H1 (cell line): Measurements from ENCODE around the gene EVI5. TPM values are rescaled to one million over a fixed set of nuclear protein-coding genes. Genes with fewer than 3 reads are reported as not detected.

ENCODE experiments used
- CTCF ChIA-PET: fragments of 300-600 bp; sonication (Branson Sonifier 250); formaldehyde crosslinking; loops from one replicate; lab custom pipeline; 2021; ENCODE audit not compliant: partially characterized antibody; lab: Charles Lee
- POLR2A ChIA-PET: fragments of 300-600 bp; sonication (Branson Sonifier 250); formaldehyde crosslinking; loops from one replicate; lab custom pipeline; 2021; ENCODE audit warnings: inconsistent platforms; ENCODE audit not compliant: partially characterized antibody; lab: Charles Lee
- DNase-seq, 2 experiments: peaks; one replicate each; pipeline versions ENCODE4 v3.0.0 to v3.0.0-alpha.2; 2010 to 2022; ENCODE audit warnings: low spot score in 2 of 2, low read depth in 1 of 2, mixed read lengths in 1 of 2
- FAIRE-seq: peaks from 2 replicates; lab custom pipeline; 2011; peaks lifted over from hg19 to GRCh38; lab: Jason Lieb, UNC
- H2AFZ ChIP-seq: 2 replicates; pipeline ENCODE4 v1.8.1; 2012; ENCODE audit warnings: low read length, inconsistent platforms
- H2AK5ac ChIP-seq: 2 replicates; pipeline ENCODE4 v1.6.1; 2013; ENCODE audit warnings: low read depth, low read length
- H2BK120ac ChIP-seq: replicated peaks from 2 replicates; pipeline ENCODE3; 2013; ENCODE audit warnings: low read depth, low read length, inconsistent platforms
- H2BK12ac ChIP-seq: 2 replicates; pipeline ENCODE4 v1.6.1; 2013; ENCODE audit warnings: low read depth, low read length
- H2BK15ac ChIP-seq: 2 replicates; pipeline ENCODE4 v1.6.1; 2013; ENCODE audit warnings: low read length
- H2BK20ac ChIP-seq: 2 replicates; pipeline ENCODE4 v1.6.1; 2013; ENCODE audit warnings: low read length
- H2BK5ac ChIP-seq: 2 replicates; pipeline ENCODE4 v1.6.1; 2013; ENCODE audit warnings: low read depth, low read length
- H3K14ac ChIP-seq: 2 replicates; pipeline ENCODE4 v1.6.1; 2013; ENCODE audit warnings: inconsistent platforms; ENCODE audit not compliant: insufficient read length
- H3K18ac ChIP-seq: 2 replicates; pipeline ENCODE4 v1.6.1; 2013; ENCODE audit warnings: low read length; ENCODE audit errors: extremely low read depth
- H3K23ac ChIP-seq: 2 replicates; pipeline ENCODE4 v1.6.1; 2013; ENCODE audit warnings: inconsistent platforms; ENCODE audit not compliant: insufficient read length
- H3K23me2 ChIP-seq: 2 replicates; pipeline ENCODE4 v1.6.1; 2013; ENCODE audit warnings: low read depth, low read length
- H3K27ac ChIP-seq: 2 replicates; pipeline ENCODE4 v1.6.1; 2011; ENCODE audit warnings: low read depth, low read length, inconsistent platforms
- H3K27me3 ChIP-seq, 4 experiments: replicated peaks in 1 of 4; 1 replicate in 1 of 4; 2 replicates in 3 of 4; pipeline versions ENCODE4 v1.6.1 to v1.8.1; 2011 to 2013; ENCODE audit warnings: low read length in 3 of 4, mild to moderate bottlenecking in 3 of 4, inconsistent platforms in 2 of 4, mixed read lengths in 2 of 4, moderate library complexity in 1 of 4; ENCODE audit not compliant: control insufficient read depth in 3 of 4, insufficient read depth in 3 of 4; ENCODE audit errors: extremely low read depth in 1 of 4
- H3K36me3 ChIP-seq, 4 experiments: 2 replicates each; pipeline versions ENCODE4 v1.6.1 to v1.8.1; 2011 to 2013; ENCODE audit warnings: mild to moderate bottlenecking in 4 of 4, low read length in 3 of 4, moderate library complexity in 2 of 4, control low read depth in 1 of 4, inconsistent platforms in 1 of 4; ENCODE audit not compliant: insufficient read depth in 4 of 4, control insufficient read depth in 2 of 4
- H3K4ac ChIP-seq: replicated peaks from 2 replicates; pipeline ENCODE3; 2013; ENCODE audit warnings: low read length, low read depth, mixed read lengths, inconsistent platforms; ENCODE audit not compliant: insufficient read length
- H3K4me1 ChIP-seq, 4 experiments: replicated peaks in 1 of 4; 1 replicate in 1 of 4; 2 replicates in 3 of 4; pipeline versions ENCODE4 v1.6.1 to v1.8.1; 2011 to 2013; ENCODE audit warnings: low read length in 3 of 4, inconsistent platforms in 2 of 4, mixed read lengths in 1 of 4; ENCODE audit not compliant: insufficient read depth in 4 of 4, control insufficient read depth in 3 of 4
- H3K4me2 ChIP-seq, 2 experiments: 2 replicates each; pipeline versions ENCODE4 v1.6.1 to v1.8.1; 2011 to 2013; ENCODE audit warnings: low read depth in 2 of 2, low read length in 2 of 2, control low read depth in 1 of 2, inconsistent platforms in 1 of 2, mild to moderate bottlenecking in 1 of 2; ENCODE audit not compliant: insufficient read depth in 1 of 2
- H3K4me3 ChIP-seq, 4 experiments: fragments of 200-600, 300-600 bp in 1 of 4; sonication (generic), shearing (Covaris generic), sonication (Bioruptor Twin) in 1 of 4; 2 replicates each; pipeline versions ENCODE4 v1.5.1 to v1.8.1; 2011 to 2016; ENCODE audit warnings: low read length in 4 of 4, low read depth in 3 of 4, control low read depth in 2 of 4, inconsistent platforms in 2 of 4, mild to moderate bottlenecking in 2 of 4, mixed read lengths in 1 of 4, moderate library complexity in 1 of 4; ENCODE audit not compliant: insufficient read depth in 2 of 4; ENCODE audit errors: extremely low read depth in 1 of 4
- H3K56ac ChIP-seq: replicated peaks from 2 replicates; pipeline ENCODE3; 2013; ENCODE audit warnings: low read depth, mild to moderate bottlenecking, mixed read lengths, low read length, inconsistent platforms; ENCODE audit not compliant: insufficient read length
- H3K79me1 ChIP-seq: 2 replicates; pipeline ENCODE4 v1.6.1; 2013; ENCODE audit warnings: low read depth, low read length, control low read depth
- H3K79me2 ChIP-seq, 2 experiments: 2 replicates each; pipeline versions ENCODE4 v1.6.1 to v1.8.1; 2012 to 2013; ENCODE audit warnings: low read length in 2 of 2, mild to moderate bottlenecking in 2 of 2, inconsistent platforms in 1 of 2; ENCODE audit not compliant: insufficient read depth in 2 of 2, control insufficient read depth in 1 of 2
- H3K9ac ChIP-seq, 4 experiments: replicated peaks in 1 of 4; 1 replicate in 1 of 4; 2 replicates in 3 of 4; pipeline versions ENCODE4 v1.6.1 to v1.8.1; 2011 to 2013; ENCODE audit warnings: low read depth in 3 of 4, low read length in 3 of 4, control low read depth in 2 of 4, mild to moderate bottlenecking in 2 of 4, moderate library complexity in 2 of 4, inconsistent platforms in 1 of 4; ENCODE audit errors: extremely low read depth in 1 of 4
- H3K9me3 ChIP-seq, 2 experiments: 2 replicates each; pipeline versions ENCODE4 v1.6.1 to v1.8.1; 2012 to 2013; ENCODE audit warnings: mild to moderate bottlenecking in 2 of 2, moderate library complexity in 2 of 2, control low read depth in 1 of 2, inconsistent platforms in 1 of 2, low read depth in 1 of 2, low read length in 1 of 2, mixed read lengths in 1 of 2; ENCODE audit not compliant: insufficient read depth in 2 of 2
- H4K20me1 ChIP-seq, 2 experiments: replicated peaks in 1 of 2; 2 replicates each; pipeline versions ENCODE3 to v1.8.1; 2011 to 2013; ENCODE audit warnings: inconsistent platforms in 2 of 2, low read length in 2 of 2, mild to moderate bottlenecking in 1 of 2; ENCODE audit not compliant: insufficient read depth in 2 of 2, control insufficient read depth in 1 of 2
- H4K5ac ChIP-seq: 2 replicates; pipeline ENCODE4 v1.6.1; 2013; ENCODE audit warnings: low read length, low read depth, mixed read lengths, inconsistent platforms; ENCODE audit not compliant: insufficient read length
- H4K8ac ChIP-seq: 2 replicates; pipeline ENCODE4 v1.8.0; 2013; ENCODE audit warnings: mild to moderate bottlenecking, moderate library complexity, low read length, inconsistent platforms; ENCODE audit not compliant: insufficient read depth; ENCODE audit errors: extremely low read depth
- H4K91ac ChIP-seq: replicated peaks from 2 replicates; pipeline ENCODE3; 2013; ENCODE audit warnings: low read length, mixed read lengths, inconsistent platforms; ENCODE audit not compliant: insufficient read length
- CEBPB ChIP-seq: IDR thresholded peaks from 2 replicates; pipeline ENCODE4 v1.6.1; 2012; ENCODE audit warnings: low read depth, low read length
- CHD1 ChIP-seq: IDR thresholded peaks from 2 replicates; pipeline ENCODE4 v1.6.1; 2012; ENCODE audit warnings: low read depth, low read length, improper control_type of control experiment
- CHD2 ChIP-seq: IDR thresholded peaks from 2 replicates; pipeline ENCODE4 v1.6.1; 2012; ENCODE audit warnings: low read length, improper control_type of control experiment
- EP300 ChIP-seq, 2 experiments: IDR thresholded peaks; 1 replicate in 1 of 2; 2 replicates in 1 of 2; pipeline ENCODE4 v1.6.1; 2011 to 2012; ENCODE audit warnings: low read depth in 2 of 2, low read length in 2 of 2, mild to moderate bottlenecking in 2 of 2, borderline replicate concordance in 1 of 2, inconsistent platforms in 1 of 2, moderate library complexity in 1 of 2
- RXRA ChIP-seq: IDR thresholded peaks from 2 replicates; pipeline ENCODE4 v1.6.1; 2011; ENCODE audit warnings: low read depth, mild to moderate bottlenecking, low read length, moderate library complexity; ENCODE audit not compliant: insufficient read depth
- SAP30 ChIP-seq: fragments of 300-600 bp; sonication (generic); IDR thresholded peaks from 2 replicates; pipeline ENCODE4 v1.7.1; 2012; ENCODE audit warnings: low read length, moderate library complexity, mild to moderate bottlenecking, inconsistent platforms; ENCODE audit not compliant: insufficient read depth, insufficient replicate concordance
- SP4 ChIP-seq: IDR thresholded peaks from 2 replicates; pipeline ENCODE4 v1.6.1; 2012; ENCODE audit warnings: low read length, inconsistent platforms
- TAF1 ChIP-seq: IDR thresholded peaks from 2 replicates; pipeline ENCODE4 v1.6.1; 2011; ENCODE audit warnings: mild to moderate bottlenecking, low read depth, low read length
- WGBS, 2 experiments: shearing (Covaris generic) in 1 of 2; methylation state at CpG; one replicate each; pipeline versions ENCODE4 v1.1.6 to v1.1.7; 2013 to 2015; ENCODE audit warnings: low lambda C conversion rate in 2 of 2, mixed read lengths in 2 of 2, inconsistent platforms in 1 of 2, low coverage in 1 of 2, missing lambda C conversion rate in 1 of 2; ENCODE audit not compliant: insufficient replicate concordance in 2 of 2, insufficient coverage in 1 of 2, insufficient read length in 1 of 2; ENCODE audit errors: extremely low coverage in 1 of 2, missing lambda C conversion rate in 1 of 2; 5-methylcytosine and 5-hydroxymethylcytosine counted together
- polyA plus RNA-seq, 7 experiments: library from polyadenylated mRNA; depleted of rRNA in 3 of 7; stranded (reverse) in 5 of 7; unstranded in 2 of 7; fragments of >200 nt in 5 of 7; fragments of 200-250 nt in 2 of 7; gene quantifications; 1 replicate in 5 of 7; 2 replicates in 1 of 7; 4 replicates in 1 of 7; pipeline versions ENCODE4 v1.2.1 to v1.2.3, GENCODE V29; 2011 to 2013; ENCODE audit warnings: missing spikeins in 2 of 7, mixed read lengths in 2 of 7
- total RNA-seq: library from RNA; stranded (reverse); fragmentation: NEBNext Ultra II Directional; extraction: Animal tissue kit (Norgen Biotek cat#: 25700); gene quantifications from 2 replicates; pipeline ENCODE4 v1.2.1, GENCODE V29; 2021
- TF ChIP-seq, protein P1 (sequence below): IDR thresholded peaks from 2 replicates; pipeline ENCODE4 v1.6.1; 2011; ENCODE audit warnings: low read depth, mild to moderate bottlenecking, low read length; ENCODE audit not compliant: insufficient read depth

Gene EVI5
- total and polyA plus RNA-seq, 2 of the 8 experiments (the other 6 are each of a cell fraction or from before 2014, with no cell fraction given) = 1.7 to 13.7 TPM

DNA sequence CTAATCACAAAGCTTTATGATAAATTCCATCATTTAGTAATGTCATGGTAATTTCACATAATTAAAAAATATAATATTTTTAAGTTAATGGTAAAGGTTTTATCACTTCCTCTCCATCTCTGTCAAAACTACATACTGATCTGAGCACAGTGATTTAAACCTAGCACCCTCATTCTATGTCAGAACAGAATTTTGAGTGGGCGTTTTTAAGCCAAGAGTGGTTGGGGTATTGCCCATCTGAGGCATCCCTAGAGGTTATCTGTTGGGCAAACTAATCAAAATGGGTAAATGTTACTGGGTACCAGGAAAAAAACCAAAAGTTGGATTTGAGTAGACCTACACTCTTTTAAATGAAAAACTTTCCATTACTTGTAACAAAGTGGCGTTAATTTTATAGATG lies 197.5 kb downstream of the EVI5 start:
- no peak overlapping the region for H3K4me3 ChIP-seq
- no peaks in the 10 kb centered on the region for H3K27me3 ChIP-seq
- DNase-seq (no peak), FAIRE-seq (no peak)
- H3K23ac ChIP-seq = no peak overlapping the region
- no peak overlapping the region for H4K91ac ChIP-seq
- no peak overlapping the region for H3K18ac ChIP-seq
- H3K79me2 ChIP-seq = no peaks in the 10 kb centered on the region
- no peaks in the 10 kb centered on the region for H3K79me1 ChIP-seq
- H2AFZ ChIP-seq = no peak overlapping the region
- no peak overlapping the region for H2BK120ac ChIP-seq
- no peak overlapping the region for H3K14ac ChIP-seq
- H4K20me1 ChIP-seq = no peaks in the 10 kb centered on the region
- no peak overlapping the region for H3K4ac ChIP-seq
- no peak overlapping the region for H4K5ac ChIP-seq
- H3K4me2 ChIP-seq = no peak overlapping the region
- no peak overlapping the region for H2BK20ac ChIP-seq
- H3K4me1 ChIP-seq = no peaks in the 10 kb centered on the region
- no peaks in the 10 kb centered on the region for H3K23me2 ChIP-seq
- CTCF ChIA-PET = interaction anchor here (0.9 kb wide), 1 partner anchor 88 kb away, joined by 3 read pairs; no protein-coding TSS in a partner anchor
- H3K56ac ChIP-seq = no peak overlapping the region
- H4K8ac ChIP-seq = no peak overlapping the region
- POLR2A ChIA-PET = no interaction called here
- H3K27ac ChIP-seq = no peak overlapping the region
- H2BK15ac ChIP-seq = no peak overlapping the region
- 87% methylated on average over 2 of the region's 2 CpGs; no CpG with 5 or more reads in 1 of the 2 experiments for WGBS, 2 experiments
- peaks cover 8 to 10% of the 10 kb centered on the region in 2 experiments for H3K9me3 ChIP-seq
- H2BK5ac ChIP-seq = no peak overlapping the region
- H3K9ac ChIP-seq = no peak overlapping the region
- no peak overlapping the region for H2AK5ac ChIP-seq
- H2BK12ac ChIP-seq = no peak overlapping the region
- H3K36me3 ChIP-seq = no peaks in the 10 kb centered on the region
- TF ChIP-seq, protein P1, sequence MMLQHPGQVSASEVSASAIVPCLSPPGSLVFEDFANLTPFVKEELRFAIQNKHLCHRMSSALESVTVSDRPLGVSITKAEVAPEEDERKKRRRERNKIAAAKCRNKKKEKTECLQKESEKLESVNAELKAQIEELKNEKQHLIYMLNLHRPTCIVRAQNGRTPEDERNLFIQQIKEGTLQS = no peak
- TF ChIP-seq SP4 = no peak
- TF ChIP-seq CEBPB = no peak
- no peak for TF ChIP-seq CHD2
- no peak for TF ChIP-seq RXRA
- no peak for TF ChIP-seq EP300 (IDR thresholded peaks at IDR 0.05; ENCODE audit: borderline replicate concordance in 1 of 2, low read depth in 2 of 2, low read length in 2 of 2)
- TF ChIP-seq SAP30 = no peak
- no peak for TF ChIP-seq TAF1
- TF ChIP-seq CHD1 = no peak
